A549 (cell line): ENCODE data around the gene FBXW5. TPM values are rescaled to one million over a fixed set of nuclear protein-coding genes. Genes with fewer than 3 reads are reported as not detected.

Experiments used
- ATAC-seq, 2 experiments: fragments of 200-7000 bp in 1 of 2; fragments of >200 bp in 1 of 2; cut with Nextera tagmentation in 1 of 2; cut with Tn5 transposase in 1 of 2; 3 replicates each; pipeline versions ENCODE4 v1.8.0 to v1.9.1; 2018 to 2020; ENCODE audit warnings: mild to moderate bottlenecking in 1 of 2, moderate library complexity in 1 of 2
- CTCF ChIA-PET: fragments of 300-600 bp; sonication (Branson Sonifier 250); formaldehyde crosslinking; extraction: SDS; loops from one replicate; lab custom pipeline; 2021; ENCODE audit warnings: antibody characterized with exemption, inconsistent platforms; lab: Yijun Ruan, JAX
- POLR2A ChIA-PET: fragments of 350-600 bp; formaldehyde crosslinking; extraction: SDS; loops from one replicate; lab custom pipeline; 2021; ENCODE audit warnings: antibody characterized with exemption, inconsistent platforms; lab: Yijun Ruan, JAX
- DNase-seq, 2 experiments: peaks; one replicate each; pipeline versions ENCODE4 v3.0.0 to v3.0.0-alpha.2; 2011 to 2016; ENCODE audit warnings: low read depth in 1 of 2, low spot score in 1 of 2
- FAIRE-seq: peaks from 2 replicates; lab custom pipeline; 2011; peaks lifted over from hg19 to GRCh38; lab: Jason Lieb, UNC
- H3K27ac ChIP-seq, 2 experiments: fragments of >200 bp; sonication (Bioruptor Twin); formaldehyde crosslinking; 3 replicates each; pipeline ENCODE4 v1.5.1; 2016 to 2017
- H3K4me1 ChIP-seq: fragments of >200 bp; sonication (Bioruptor Twin); formaldehyde crosslinking; 3 replicates; pipeline ENCODE4 v1.6.1; 2016
- H3K4me2 ChIP-seq: fragments of >200 bp; sonication (Bioruptor Twin); formaldehyde crosslinking; 3 replicates; pipeline ENCODE4 v1.6.1; 2016
- H3K4me3 ChIP-seq: fragments of >200 bp; sonication (Bioruptor Twin); formaldehyde crosslinking; 3 replicates; pipeline ENCODE4 v1.5.1; 2016
- H3K9me3 ChIP-seq: fragments of >200 bp; sonication (Bioruptor Twin); formaldehyde crosslinking; 3 replicates; pipeline ENCODE4 v1.6.1; 2016
- CBX8 ChIP-seq: fragments of 200-600 bp; sonication (generic); IDR thresholded peaks from 2 replicates; pipeline ENCODE4 v1.6.1; 2016
- CEBPB ChIP-seq, 2 experiments: fragments of >200 bp in 1 of 2; sonication (Bioruptor Twin) in 1 of 2; formaldehyde crosslinking in 1 of 2; IDR thresholded peaks; 2 replicates each; pipeline ENCODE4 v1.6.1; 2012 to 2016
- CHD4 ChIP-seq: fragments of 200-600 bp; sonication (generic); IDR thresholded peaks from 2 replicates; pipeline ENCODE4 v1.6.1; 2016; ENCODE audit warnings: antibody characterized with exemption, mild to moderate bottlenecking, borderline replicate concordance
- EP300 ChIP-seq, 2 experiments: fragments of >200 bp; sonication (Bioruptor Twin); formaldehyde crosslinking; IDR thresholded peaks; 2 replicates in 1 of 2; 3 replicates in 1 of 2; pipeline ENCODE4 v1.6.1; 2016 to 2017
- HEYL ChIP-seq: fragments of 250-450 bp; sonication (Bioruptor Pico); IDR thresholded peaks from 2 replicates; pipeline ENCODE4 v1.8.0; 2021; ENCODE audit warnings: mild to moderate bottlenecking, moderate library complexity
- HOXA7 ChIP-seq: fragments of 250-450 bp; sonication (Bioruptor Pico); IDR thresholded peaks from 2 replicates; pipeline ENCODE4 v1.5.0; 2020; ENCODE audit warnings: mild to moderate bottlenecking, moderate library complexity
- HOXB13 ChIP-seq: fragments of 250-450 bp; sonication (Bioruptor Pico); IDR thresholded peaks from 2 replicates; pipeline ENCODE4 v1.5.0; 2020; ENCODE audit warnings: low read depth, mild to moderate bottlenecking, moderate library complexity
- HOXB5 ChIP-seq: fragments of 250-450 bp; sonication (Bioruptor Pico); IDR thresholded peaks from 2 replicates; pipeline ENCODE4 v1.5.0; 2020; ENCODE audit warnings: mild to moderate bottlenecking, moderate library complexity
- JUN ChIP-seq, 2 experiments: fragments of >200 bp; sonication (Bioruptor Twin); formaldehyde crosslinking; IDR thresholded peaks; 2 replicates in 1 of 2; 3 replicates in 1 of 2; pipeline ENCODE4 v1.6.1; 2016 to 2017
- KDM1A ChIP-seq: fragments of 200-600 bp; sonication (generic); IDR thresholded peaks from 2 replicates; pipeline ENCODE4 v1.6.1; 2016; ENCODE audit warnings: low read depth, mild to moderate bottlenecking
- MAZ ChIP-seq: fragments of 150-350 bp; IDR thresholded peaks from 2 replicates; pipeline ENCODE4 v1.6.1; 2014; ENCODE audit warnings: antibody characterized with exemption, low read depth, low read length, borderline replicate concordance
- NR3C1 ChIP-seq: fragments of >200 bp; sonication (Bioruptor Twin); formaldehyde crosslinking; IDR thresholded peaks from 3 replicates; pipeline ENCODE4 v1.6.1; 2017
- RCOR1 ChIP-seq: fragments of 150-350 bp; IDR thresholded peaks from 2 replicates; pipeline ENCODE4 v1.6.1; 2014; ENCODE audit warnings: antibody characterized with exemption, low read length, low read depth
- TFCP2L1 ChIP-seq: fragments of 250-450 bp; sonication (Bioruptor Pico); IDR thresholded peaks from 2 replicates; pipeline ENCODE4 v1.5.0; 2021; ENCODE audit warnings: mild to moderate bottlenecking
- TP53 ChIP-seq: fragments of 250-450 bp; sonication (Bioruptor Pico); IDR thresholded peaks from 2 replicates; pipeline ENCODE4 v1.5.0; 2021; ENCODE audit warnings: mild to moderate bottlenecking, moderate library complexity
- ZC3H11A ChIP-seq: fragments of 450-650 bp; IDR thresholded peaks from 2 replicates; pipeline ENCODE4 v1.6.1; 2014; ENCODE audit warnings: antibody characterized with exemption, mild to moderate bottlenecking
- WGBS: methylation state at CpG from one replicate; pipeline ENCODE4 v1.1.6; 2017; ENCODE audit errors: missing lambda C conversion rate; 5-methylcytosine and 5-hydroxymethylcytosine counted together
- polyA plus RNA-seq, 4 experiments: library from polyadenylated mRNA; depleted of rRNA in 3 of 4; stranded (reverse); fragments of >200 nt; fragmentation: RNase III in 1 of 4; extraction: RNeasy Plus Mini Kit Qiagen cat#74134 plus additional on column Dnase treatment in 1 of 4; gene quantifications; 2 replicates in 3 of 4; 3 replicates in 1 of 4; pipeline ENCODE4 v1.2.3, GENCODE V29; 2011 to 2017
- TF ChIP-seq, protein P1 (sequence below): fragments of 450-650 bp; IDR thresholded peaks from 2 replicates; pipeline ENCODE4 v1.6.1; 2014; ENCODE audit warnings: antibody characterized with exemption
- TF ChIP-seq, protein P2 (sequence below): fragments of >200 bp; sonication (Bioruptor Twin); formaldehyde crosslinking; IDR thresholded peaks from 3 replicates; pipeline ENCODE4 v1.5.1; 2016

FBXW5 gene
- polyA plus RNA-seq, 2 of the 4 experiments (the other 2 are of a cell fraction): 37.5 to 59.5 TPM

DNA sequence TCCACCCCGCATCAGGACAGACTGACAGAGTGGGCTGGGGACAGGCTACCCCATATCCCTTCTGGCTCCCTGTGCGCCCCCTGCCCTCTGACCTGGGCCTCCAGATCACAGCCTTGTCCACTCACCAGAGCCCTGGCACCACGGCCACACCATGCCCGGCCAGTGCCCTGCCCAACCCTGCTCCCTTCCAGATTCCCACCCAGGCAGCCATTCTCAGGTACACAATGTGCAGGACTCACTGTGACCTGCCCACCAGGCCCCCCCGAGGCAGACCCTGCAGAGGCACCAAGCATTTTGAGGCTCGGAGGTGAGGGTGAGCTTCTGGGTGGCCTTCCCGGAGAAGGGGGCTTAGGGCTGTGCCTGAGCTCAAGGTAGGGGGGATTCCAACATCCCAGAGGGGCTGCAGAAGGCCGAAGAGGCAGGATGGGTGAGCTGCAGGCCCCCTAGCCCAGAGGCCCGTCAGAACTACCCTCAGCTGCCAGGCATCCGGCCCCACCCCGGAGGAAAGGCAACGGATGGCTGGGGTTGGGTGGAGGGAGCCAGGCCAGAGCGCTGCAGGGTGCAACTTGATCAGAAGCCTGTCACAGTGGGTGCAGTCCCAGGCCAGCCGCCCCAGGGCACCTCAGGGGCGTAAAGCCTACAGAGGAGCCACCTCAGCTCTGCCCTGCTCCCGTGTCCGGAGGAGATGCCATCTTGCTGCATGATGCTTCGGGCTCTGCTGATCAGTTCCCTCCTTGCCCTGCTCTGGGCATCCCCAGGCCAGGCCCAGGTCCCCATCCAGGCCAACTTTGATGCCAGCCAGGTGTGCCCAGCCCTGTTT is 37.9 kb upstream of the FBXW5 start, which contains the start of gene LCNL1:
Gene LCNL1, plus strand, starts transcription at position 762 of the 820 bp plus-strand sequence. CDS start 594 bp downstream, outside the sequence.
- no peak within 1 kb of the TSS for H3K4me3 ChIP-seq
- peak within 1 kb of the TSS in 1 of 2 experiments; percentile 40; a peak in 2 of 6 replicates for H3K27ac ChIP-seq
- POLR2A ChIA-PET: interaction anchor here (2.1 kb wide), 1 partner anchor 9 kb away, joined by 7 read pairs; the partner anchor contains the start of gene PAXX
- H3K4me2 ChIP-seq: no peak within 1 kb of the TSS
- 74% methylated on average over 18 of the region's 18 CpGs for WGBS
- FAIRE-seq (no peak), ATAC-seq (no peak), DNase-seq (no peak)
- TF ChIP-seq, protein P1, sequence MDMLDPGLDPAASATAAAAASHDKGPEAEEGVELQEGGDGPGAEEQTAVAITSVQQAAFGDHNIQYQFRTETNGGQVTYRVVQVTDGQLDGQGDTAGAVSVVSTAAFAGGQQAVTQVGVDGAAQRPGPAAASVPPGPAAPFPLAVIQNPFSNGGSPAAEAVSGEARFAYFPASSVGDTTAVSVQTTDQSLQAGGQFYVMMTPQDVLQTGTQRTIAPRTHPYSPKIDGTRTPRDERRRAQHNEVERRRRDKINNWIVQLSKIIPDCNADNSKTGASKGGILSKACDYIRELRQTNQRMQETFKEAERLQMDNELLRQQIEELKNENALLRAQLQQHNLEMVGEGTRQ: no peak
- no peak for TF ChIP-seq ZC3H11A
- no peak for TF ChIP-seq EP300 (IDR thresholded peaks at IDR 0.05)
- TF ChIP-seq MAZ: no peak
- no peak for TF ChIP-seq NR3C1
- TF ChIP-seq RCOR1: no peak
- no peak for TF ChIP-seq HOXB13 (CRISPR knock-in tag)
- no peak for TF ChIP-seq CHD4
- no peak for TF ChIP-seq CBX8
- TF ChIP-seq HOXA7: no peak
- TF ChIP-seq, protein P2, sequence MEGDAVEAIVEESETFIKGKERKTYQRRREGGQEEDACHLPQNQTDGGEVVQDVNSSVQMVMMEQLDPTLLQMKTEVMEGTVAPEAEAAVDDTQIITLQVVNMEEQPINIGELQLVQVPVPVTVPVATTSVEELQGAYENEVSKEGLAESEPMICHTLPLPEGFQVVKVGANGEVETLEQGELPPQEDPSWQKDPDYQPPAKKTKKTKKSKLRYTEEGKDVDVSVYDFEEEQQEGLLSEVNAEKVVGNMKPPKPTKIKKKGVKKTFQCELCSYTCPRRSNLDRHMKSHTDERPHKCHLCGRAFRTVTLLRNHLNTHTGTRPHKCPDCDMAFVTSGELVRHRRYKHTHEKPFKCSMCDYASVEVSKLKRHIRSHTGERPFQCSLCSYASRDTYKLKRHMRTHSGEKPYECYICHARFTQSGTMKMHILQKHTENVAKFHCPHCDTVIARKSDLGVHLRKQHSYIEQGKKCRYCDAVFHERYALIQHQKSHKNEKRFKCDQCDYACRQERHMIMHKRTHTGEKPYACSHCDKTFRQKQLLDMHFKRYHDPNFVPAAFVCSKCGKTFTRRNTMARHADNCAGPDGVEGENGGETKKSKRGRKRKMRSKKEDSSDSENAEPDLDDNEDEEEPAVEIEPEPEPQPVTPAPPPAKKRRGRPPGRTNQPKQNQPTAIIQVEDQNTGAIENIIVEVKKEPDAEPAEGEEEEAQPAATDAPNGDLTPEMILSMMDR: no peak
- TF ChIP-seq KDM1A: no peak
- no peak for TF ChIP-seq HEYL (CRISPR knock-in tag)
- TF ChIP-seq, all 56 proteins: peak for 0
- H3K4me1 ChIP-seq: peaks cover 4% of the 10 kb centered on the region; the same call in 1 of the 3 replicates
- H3K9me3 ChIP-seq: no peaks in the 10 kb centered on the region
- CTCF ChIA-PET: interaction anchor here (0.7 to 1.6 kb wide), 5 partner anchors 11 to 82 kb away, joined by 3 to 9 read pairs (median 3); partner anchors contain the start of gene C8G

DNA sequence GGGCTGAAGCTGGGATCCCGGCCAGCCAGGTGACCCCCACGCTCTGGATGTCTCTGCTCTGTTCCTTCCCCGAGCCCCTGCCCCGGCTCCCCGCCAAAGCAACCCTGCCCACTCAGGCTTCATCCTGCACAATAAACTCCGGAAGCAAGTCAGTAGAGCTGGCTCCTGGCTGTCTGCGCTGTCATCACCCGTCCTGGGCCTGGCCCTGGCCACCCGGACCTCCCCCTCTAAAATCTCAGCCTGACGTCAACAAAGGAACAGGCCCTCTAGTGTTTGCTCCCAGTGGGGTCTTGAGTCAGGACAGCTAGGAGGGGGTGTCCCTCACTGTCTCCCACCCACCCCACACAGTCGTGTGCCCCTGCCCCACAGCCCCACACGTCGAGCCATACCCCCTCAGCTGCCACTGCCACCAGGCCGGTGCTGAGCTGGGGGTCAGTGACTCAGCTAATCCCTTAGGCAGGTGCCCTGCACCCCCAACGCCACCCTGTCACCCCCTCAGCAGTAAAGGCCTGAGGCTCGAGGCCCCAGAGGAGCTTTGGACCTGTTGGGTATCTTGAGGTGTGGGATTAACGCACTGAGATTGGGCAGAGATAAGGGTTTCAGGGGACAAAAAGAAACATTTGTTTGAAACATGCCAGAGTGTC is 37.2 kb upstream of the FBXW5 start:
- H3K9me3 ChIP-seq: no peaks in the 10 kb centered on the region
- FAIRE-seq: no peak
- POLR2A ChIA-PET: interaction anchor here (2.1 kb wide), 1 partner anchor 10 kb away, joined by 7 read pairs; the partner anchor contains the start of gene PAXX
- DNase-seq: no peak
- 84% methylated on average over 11 of the region's 17 CpGs for WGBS
- no peak overlapping the region for H3K4me2 ChIP-seq
- no peak for TF ChIP-seq EP300 (IDR thresholded peaks at IDR 0.05)
- no peak for TF ChIP-seq KDM1A
- TF ChIP-seq TFCP2L1 (CRISPR knock-in tag): no peak
- no peak for TF ChIP-seq CEBPB (IDR thresholded peaks at IDR 0.05)
- TF ChIP-seq HOXB5 (CRISPR knock-in tag): no peak
- TF ChIP-seq JUN (IDR thresholded peaks at IDR 0.05): no peak
- TF ChIP-seq TP53 (CRISPR knock-in tag): no peak
- no peak for TF ChIP-seq CHD4
- CTCF ChIA-PET: interaction anchor here (0.7 to 1.7 kb wide), 6 partner anchors 10 to 83 kb away, joined by 3 to 9 read pairs (median 4); partner anchors contain the start of genes ABCA2 and C8G
- peak overlapping the region in 1 of 2 experiments; percentile 40; a peak in 2 of 6 replicates for H3K27ac ChIP-seq
- ATAC-seq: no peak
- no peak overlapping the region for H3K4me3 ChIP-seq
- peaks cover 6% of the 10 kb centered on the region; the same call in 1 of the 3 replicates for H3K4me1 ChIP-seq
